Colonic mucosa (tissue), 4 donors: ENCODE measurements around the gene POLR2B. TPM values are rescaled to one million over a fixed set of nuclear protein-coding genes. Genes with fewer than 3 reads are reported as not detected.

Source experiments
- DNase-seq: peaks from one replicate; pipeline ENCODE4 v3.0.0-alpha.2; 2020
- H3K27ac ChIP-seq: fragments of 200-600 bp; one replicate; pipeline ENCODE4 v1.8.0; 2021
- H3K27me3 ChIP-seq: fragments of 200-600 bp; one replicate; pipeline ENCODE4 v1.8.0; 2021
- H3K36me3 ChIP-seq: fragments of 200-600 bp; one replicate; pipeline ENCODE4 v1.8.0; 2021
- H3K4me1 ChIP-seq: fragments of 200-600 bp; one replicate; pipeline ENCODE4 v1.8.0; 2021; ENCODE audit warnings: mild to moderate bottlenecking
- H3K4me3 ChIP-seq: fragments of 200-600 bp; one replicate; pipeline ENCODE4 v1.8.0; 2021
- H3K9ac ChIP-seq, 2 donors: one replicate each; pipeline ENCODE4 v1.7.0; 2013; ENCODE audit warnings: control low read depth in 2 of 2, low read depth in 2 of 2, low read length in 2 of 2
- H3K9me3 ChIP-seq: fragments of 200-600 bp; one replicate; pipeline ENCODE4 v1.8.0; 2021
- CTCF ChIP-seq: fragments of 200-600 bp; IDR thresholded peaks from one replicate; pipeline ENCODE4 v1.8.0; 2022; ENCODE audit warnings: antibody characterized with exemption, mild to moderate bottlenecking
- intact Hi-C: fragments of 100-400 bp; cut with DNase I; formaldehyde crosslinking; loops from one replicate; pipeline ENCODE4 v1.14.1; 2022
- total RNA-seq, 2 donors: library from RNA; stranded (reverse); fragmentation: NEBNext Ultra II Directional in 1 of 2; extraction: Animal tissue kit (Norgen Biotek cat#: 25700) in 1 of 2; gene quantifications; one replicate each; pipeline ENCODE4 v1.2.1, GENCODE V29; 2021
- donor health status: healthy.
- donor health status: DM: no; HTN: no; CAD: no.
- donor health status: DM: no; HTN: no; CAD: no.

POLR2B gene
- total RNA-seq, 2 donors from 2014 or later: 70.2 to 79.3 TPM

- Histone ChIP-seq H3K9me3 (no peaks in the 10 kb centered on the region), H3K27me3 (no peaks in the 10 kb centered on the region), H3K27ac (no peak overlapping the region), H3K4me3 (no peak overlapping the region), H3K36me3 (no peaks in the 10 kb centered on the region), H3K9ac (no peak overlapping the region), H3K4me1 (no peaks in the 10 kb centered on the region)
- DNase-seq: no peak
- no peak for TF ChIP-seq CTCF
- intact Hi-C loops: no loop called here
Observed at GRCh38 chr4:57070461-57070860, 91.8 kb downstream of the POLR2B start.

GRCh38 chr4:57071326-57071725 is 92.6 kb downstream of the POLR2B start:
- DNase-seq: no peak
- Histone ChIP-seq H3K36me3 (no peaks in the 10 kb centered on the region), H3K27ac (no peak overlapping the region), H3K9me3 (no peaks in the 10 kb centered on the region), H3K27me3 (no peaks in the 10 kb centered on the region), H3K9ac (no peak overlapping the region), H3K4me3 (no peak overlapping the region), H3K4me1 (no peaks in the 10 kb centered on the region)
- intact Hi-C loops: no loop called here
- TF ChIP-seq CTCF: no peak

- no peaks in the 10 kb centered on the region for H3K9me3 ChIP-seq
- intact Hi-C loops: no loop called here
- no peak overlapping the region for H3K9ac ChIP-seq
- no peak for TF ChIP-seq CTCF
- no peaks in the 10 kb centered on the region for H3K4me1 ChIP-seq
- H3K27me3 ChIP-seq: no peaks in the 10 kb centered on the region
- no peak overlapping the region for H3K4me3 ChIP-seq
- H3K27ac ChIP-seq: no peak overlapping the region
- no peaks in the 10 kb centered on the region for H3K36me3 ChIP-seq
- DNase-seq: no peak
Observed at GRCh38 chr4:57073559-57073958, 94.9 kb downstream of the POLR2B start.

GRCh38 chr4:57074744-57075143 is 96.0 kb downstream of the POLR2B start:
- H3K4me1 ChIP-seq: no peaks in the 10 kb centered on the region

GRCh38 chr4:57075367-57075766 is 96.7 kb downstream of the POLR2B start:
- no peak for DNase-seq
- Histone ChIP-seq H3K27ac (no peak overlapping the region), H3K27me3 (no peaks in the 10 kb centered on the region)

More at GRCh38 chr4:57074744-57075143, 96.0 kb downstream of the POLR2B start:
- Histone ChIP-seq H3K36me3 (no peaks in the 10 kb centered on the region), H3K27ac (no peak overlapping the region), H3K4me3 (no peak overlapping the region), H3K27me3 (no peaks in the 10 kb centered on the region), H3K9ac (no peak overlapping the region), H3K9me3 (no peaks in the 10 kb centered on the region)
- DNase-seq: no peak
- intact Hi-C loops: no loop called here
- no peak for TF ChIP-seq CTCF

More at GRCh38 chr4:57075367-57075766, 96.7 kb downstream of the POLR2B start:
- Histone ChIP-seq H3K4me3 (no peak overlapping the region), H3K9ac (no peak overlapping the region), H3K4me1 (no peaks in the 10 kb centered on the region), H3K36me3 (no peaks in the 10 kb centered on the region), H3K9me3 (no peaks in the 10 kb centered on the region)
- no peak for TF ChIP-seq CTCF
- intact Hi-C loops: no loop called here
